ENCODE measurements around the gene PSMD7.

The PSMD7 gene

DNA sequence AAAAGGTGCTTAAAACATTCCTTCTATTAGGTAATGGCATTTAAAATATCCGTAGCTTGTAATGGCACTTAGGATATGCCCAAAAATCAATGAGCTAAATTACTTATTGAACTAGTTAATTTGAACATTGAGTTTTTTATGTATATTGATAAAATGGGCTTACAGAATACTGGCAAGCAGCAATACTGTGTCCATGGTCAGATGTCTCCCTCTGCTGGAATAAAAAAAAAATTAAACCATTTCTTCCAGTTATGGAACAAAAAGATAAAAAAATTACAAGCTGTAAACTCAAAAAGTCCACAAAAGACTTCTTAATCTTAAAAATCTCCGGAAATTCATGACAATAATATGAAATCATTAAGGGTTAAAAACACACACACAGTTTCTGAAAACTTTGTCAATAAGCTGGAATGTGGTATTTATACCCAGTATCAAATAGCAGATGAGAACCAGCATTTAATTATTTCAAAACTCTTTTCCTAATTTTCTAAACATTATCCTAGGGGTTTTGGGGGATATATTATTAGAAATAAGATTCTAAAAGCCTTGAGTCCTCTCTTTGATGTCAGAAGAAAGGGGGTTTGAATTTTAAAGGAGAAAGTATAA lies 21.5 kb upstream of the PSMD7 start:
- no peak overlapping the region for H3K4me3 ChIP-seq (ENCODE audit: low read length)
- no peaks in the 10 kb centered on the region for H3K4me1 ChIP-seq (ENCODE audit: control insufficient read depth, insufficient read depth, low read length)
- DNase-seq (ENCODE audit: low read depth, low spot score): no peak
- no CpG with 5 or more reads among the region's 2 CpGs for WGBS (ENCODE audit: insufficient coverage, insufficient read length)
- no peaks in the 10 kb centered on the region for H3K9me3 ChIP-seq (ENCODE audit: control insufficient read depth, insufficient read depth, low read length)
- no peak overlapping the region for H3K27ac ChIP-seq (ENCODE audit: low read length)
- no peaks in the 10 kb centered on the region for H3K36me3 ChIP-seq (ENCODE audit: control insufficient read depth, insufficient read depth, low read length)
- no peaks in the 10 kb centered on the region for H3K27me3 ChIP-seq (ENCODE audit: control insufficient read depth, insufficient read depth, low read length)

DNA sequence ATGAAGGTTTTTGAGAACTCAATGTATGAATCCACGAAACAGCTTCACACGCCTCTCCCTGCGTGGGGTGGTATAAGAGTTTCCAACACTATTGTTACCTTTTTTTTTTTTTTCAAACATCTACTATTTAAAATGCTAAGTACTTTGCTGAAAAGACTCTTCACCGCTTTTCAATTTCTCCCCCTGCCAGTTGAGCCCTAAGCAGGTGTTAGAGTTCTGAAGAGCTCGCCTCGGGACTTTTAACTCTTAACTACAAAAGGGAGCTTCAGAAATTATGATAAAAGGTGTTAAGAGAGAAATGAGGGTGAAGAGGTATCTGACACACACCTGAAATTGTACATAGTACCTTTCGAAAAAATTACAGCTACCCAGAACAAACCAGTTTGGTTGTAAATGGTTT lies 20.9 kb upstream of the PSMD7 start:
- no peak overlapping the region for H3K27ac ChIP-seq (ENCODE audit: low read length)

DNA sequence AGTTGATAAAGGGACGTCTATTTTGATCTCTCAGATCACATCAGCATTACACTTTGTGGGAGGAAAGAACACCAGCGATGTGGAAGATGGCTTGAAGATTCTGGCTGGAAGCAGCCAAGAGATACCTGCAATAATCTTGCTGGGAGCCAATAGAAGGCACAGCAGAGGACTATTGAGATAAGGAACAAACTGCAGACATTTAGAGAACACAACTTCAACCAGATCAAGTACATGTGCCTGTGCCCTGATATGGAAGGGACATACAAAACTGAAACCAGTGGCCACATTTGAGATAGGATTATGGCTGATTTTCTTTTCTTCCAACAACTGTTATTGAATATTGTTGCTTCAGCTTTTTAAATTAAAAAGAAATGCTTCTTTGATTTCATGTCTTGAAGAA lies 18.6 kb upstream of the PSMD7 start:
- Histone ChIP-seq H3K36me3 (ENCODE audit: control insufficient read depth, insufficient read depth, low read length) (no peaks in the 10 kb centered on the region), H3K27ac (ENCODE audit: low read length) (no peak overlapping the region), H3K4me1 (ENCODE audit: control insufficient read depth, insufficient read depth, low read length) (no peaks in the 10 kb centered on the region), H3K4me3 (ENCODE audit: low read length) (no peak overlapping the region), H3K27me3 (ENCODE audit: control insufficient read depth, insufficient read depth, low read length) (no peaks in the 10 kb centered on the region), H3K9me3 (ENCODE audit: control insufficient read depth, insufficient read depth, low read length) (no peaks in the 10 kb centered on the region)
- DNase-seq (ENCODE audit: low read depth, low spot score): no peak
- no CpG with 5 or more reads among the region's 2 CpGs for WGBS (ENCODE audit: insufficient coverage, insufficient read length)

More for the DNA sequence above, 20.9 kb upstream of the PSMD7 start:
- no peak for DNase-seq (ENCODE audit: low read depth, low spot score)
- Histone ChIP-seq H3K27me3 (ENCODE audit: control insufficient read depth, insufficient read depth, low read length) (no peaks in the 10 kb centered on the region), H3K4me1 (ENCODE audit: control insufficient read depth, insufficient read depth, low read length) (no peaks in the 10 kb centered on the region), H3K9me3 (ENCODE audit: control insufficient read depth, insufficient read depth, low read length) (no peaks in the 10 kb centered on the region), H3K36me3 (ENCODE audit: control insufficient read depth, insufficient read depth, low read length) (no peaks in the 10 kb centered on the region), H3K4me3 (ENCODE audit: low read length) (no peak overlapping the region)
- no CpG with 5 or more reads among the region's 7 CpGs for WGBS (ENCODE audit: insufficient coverage, insufficient read length)

DNA sequence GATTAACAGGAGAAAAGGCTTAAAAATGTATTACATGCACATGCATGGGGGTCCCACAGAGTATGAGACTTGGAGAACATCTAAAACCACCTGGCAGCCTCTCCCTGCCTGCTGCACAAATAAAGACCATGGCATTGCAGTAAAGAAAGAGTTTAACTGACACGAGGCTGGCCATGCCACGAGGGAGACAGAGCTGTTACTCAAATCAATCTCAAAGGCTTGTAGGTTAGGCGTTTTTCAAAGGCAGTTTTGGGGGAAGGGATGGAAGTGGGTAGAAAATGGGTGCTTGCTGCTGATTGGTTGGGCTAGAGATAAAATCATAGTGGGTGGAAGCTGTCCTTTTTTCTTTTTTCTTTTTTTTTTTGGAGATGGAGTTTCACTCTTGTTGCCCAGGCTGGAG lies 17.3 kb upstream of the PSMD7 start:
- no peak for DNase-seq (ENCODE audit: low read depth, low spot score)

DNA sequence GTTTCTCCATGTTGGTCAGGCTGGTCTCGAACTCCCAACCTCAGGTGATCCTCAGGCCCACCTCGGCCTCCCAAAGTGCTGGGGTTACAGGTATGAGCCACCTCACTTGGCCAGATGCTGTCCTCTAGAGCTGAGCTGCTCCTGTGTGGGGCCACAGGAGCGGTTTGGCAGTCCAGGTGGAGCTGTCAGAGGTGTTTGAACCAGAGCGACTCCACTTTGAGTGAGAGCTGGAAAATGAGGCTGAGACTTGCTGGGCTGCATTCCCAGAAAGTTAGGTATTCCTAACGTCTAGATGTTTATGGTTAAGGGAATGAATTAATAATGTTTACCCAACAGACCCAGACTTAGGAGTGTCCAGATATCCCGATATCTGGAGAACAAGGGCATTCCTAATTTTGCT lies 16.8 kb upstream of the PSMD7 start:
- DNase-seq (ENCODE audit: low read depth, low spot score): no peak
- no peaks in the 10 kb centered on the region for H3K27me3 ChIP-seq (ENCODE audit: control insufficient read depth, insufficient read depth, low read length)
- WGBS (ENCODE audit: insufficient coverage, insufficient read length): no CpG with 5 or more reads among the region's 6 CpGs
- H3K4me1 ChIP-seq (ENCODE audit: control insufficient read depth, insufficient read depth, low read length): no peaks in the 10 kb centered on the region
- H3K27ac ChIP-seq (ENCODE audit: low read length): no peak overlapping the region
- H3K4me3 ChIP-seq (ENCODE audit: low read length): no peak overlapping the region
- no peaks in the 10 kb centered on the region for H3K9me3 ChIP-seq (ENCODE audit: control insufficient read depth, insufficient read depth, low read length)
- H3K36me3 ChIP-seq (ENCODE audit: control insufficient read depth, insufficient read depth, low read length): no peaks in the 10 kb centered on the region

More for the DNA sequence above, 17.3 kb upstream of the PSMD7 start:
- H3K4me3 ChIP-seq (ENCODE audit: low read length): no peak overlapping the region
- no CpG with 5 or more reads among the region's 3 CpGs for WGBS (ENCODE audit: insufficient coverage, insufficient read length)
- no peaks in the 10 kb centered on the region for H3K36me3 ChIP-seq (ENCODE audit: control insufficient read depth, insufficient read depth, low read length)
- no peaks in the 10 kb centered on the region for H3K9me3 ChIP-seq (ENCODE audit: control insufficient read depth, insufficient read depth, low read length)
- no peak overlapping the region for H3K27ac ChIP-seq (ENCODE audit: low read length)
- no peaks in the 10 kb centered on the region for H3K4me1 ChIP-seq (ENCODE audit: control insufficient read depth, insufficient read depth, low read length)
- no peaks in the 10 kb centered on the region for H3K27me3 ChIP-seq (ENCODE audit: control insufficient read depth, insufficient read depth, low read length)

DNA sequence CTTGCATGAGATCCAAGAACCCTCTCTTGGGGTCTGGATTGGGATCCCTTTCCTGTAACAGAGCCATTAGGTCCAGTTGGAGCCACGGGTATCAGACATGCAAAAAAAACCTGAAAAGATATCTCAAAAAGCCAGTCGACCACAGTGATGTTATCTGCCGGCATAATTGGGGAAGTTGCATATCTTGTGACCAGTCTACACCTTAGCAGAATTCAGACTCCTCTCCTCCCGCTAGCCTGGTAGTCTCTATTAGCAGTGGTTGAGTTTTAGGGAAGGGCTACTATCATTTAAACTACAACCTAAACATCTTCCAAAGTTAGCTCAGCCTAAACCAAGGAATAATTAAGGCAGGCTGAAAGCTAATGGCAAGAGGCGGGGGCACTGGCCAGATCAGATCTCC lies 16.2 kb upstream of the PSMD7 start:
- DNase-seq (ENCODE audit: low read depth, low spot score): no peak
- H3K27me3 ChIP-seq (ENCODE audit: control insufficient read depth, insufficient read depth, low read length): no peaks in the 10 kb centered on the region
- no CpG with 5 or more reads among the region's 5 CpGs for WGBS (ENCODE audit: insufficient coverage, insufficient read length)
- no peaks in the 10 kb centered on the region for H3K36me3 ChIP-seq (ENCODE audit: control insufficient read depth, insufficient read depth, low read length)
- H3K9me3 ChIP-seq (ENCODE audit: control insufficient read depth, insufficient read depth, low read length): no peaks in the 10 kb centered on the region
- no peak overlapping the region for H3K27ac ChIP-seq (ENCODE audit: low read length)
- H3K4me3 ChIP-seq (ENCODE audit: low read length): no peak overlapping the region
- no peaks in the 10 kb centered on the region for H3K4me1 ChIP-seq (ENCODE audit: control insufficient read depth, insufficient read depth, low read length)

DNA sequence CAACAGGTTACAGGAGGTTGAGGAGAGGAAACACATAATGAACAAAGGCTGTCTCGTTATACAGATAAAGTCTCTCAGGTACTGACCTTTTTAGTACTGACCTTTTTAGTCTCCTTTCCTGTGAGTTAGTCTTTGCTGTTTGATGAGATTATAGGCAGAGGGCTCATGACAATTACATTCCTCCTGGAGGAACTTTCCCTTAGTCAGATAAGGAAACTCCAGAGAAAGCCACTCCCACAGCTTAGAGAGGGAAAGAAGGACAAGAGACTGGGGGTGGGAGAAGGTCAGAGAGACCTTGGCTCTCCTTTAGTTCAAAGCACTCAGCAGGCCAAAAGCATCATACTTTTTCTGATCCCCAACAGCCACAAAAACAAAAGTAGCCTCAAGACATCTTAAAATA lies 15.3 kb upstream of the PSMD7 start:
- Histone ChIP-seq H3K27me3 (ENCODE audit: control insufficient read depth, insufficient read depth, low read length) (no peaks in the 10 kb centered on the region), H3K4me1 (ENCODE audit: control insufficient read depth, insufficient read depth, low read length) (no peaks in the 10 kb centered on the region), H3K36me3 (ENCODE audit: control insufficient read depth, insufficient read depth, low read length) (no peaks in the 10 kb centered on the region), H3K27ac (ENCODE audit: low read length) (no peak overlapping the region), H3K4me3 (ENCODE audit: low read length) (no peak overlapping the region), H3K9me3 (ENCODE audit: control insufficient read depth, insufficient read depth, low read length) (no peaks in the 10 kb centered on the region)
- DNase-seq (ENCODE audit: low read depth, low spot score): no peak
- no CpG with 5 or more reads among the region's 1 CpG for WGBS (ENCODE audit: insufficient coverage, insufficient read length)

DNA sequence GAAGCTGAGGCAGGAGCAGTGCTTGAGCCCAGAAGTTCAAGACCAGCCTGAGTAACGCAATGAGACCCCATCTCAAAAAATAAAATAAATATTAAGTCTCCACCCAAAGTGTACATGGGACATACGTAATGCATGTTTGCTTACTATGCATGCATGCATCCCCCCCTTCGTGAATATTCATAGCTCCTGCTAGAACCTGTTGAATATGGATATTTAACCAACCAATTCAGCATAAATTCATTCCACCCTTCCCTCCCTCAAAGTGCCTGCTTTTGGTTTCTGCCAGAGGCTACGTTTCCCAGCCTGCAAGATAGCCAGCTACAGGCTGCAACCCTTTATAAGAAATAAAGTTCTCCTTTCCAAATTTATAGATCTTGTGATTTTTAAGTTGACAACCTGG lies 12.9 kb upstream of the PSMD7 start:
- H3K4me1 ChIP-seq (ENCODE audit: control insufficient read depth, insufficient read depth, low read length): no peaks in the 10 kb centered on the region
- no peaks in the 10 kb centered on the region for H3K36me3 ChIP-seq (ENCODE audit: control insufficient read depth, insufficient read depth, low read length)
- no peaks in the 10 kb centered on the region for H3K9me3 ChIP-seq (ENCODE audit: control insufficient read depth, insufficient read depth, low read length)
- WGBS (ENCODE audit: insufficient coverage, insufficient read length): no CpG with 5 or more reads among the region's 4 CpGs
- no peaks in the 10 kb centered on the region for H3K27me3 ChIP-seq (ENCODE audit: control insufficient read depth, insufficient read depth, low read length)
- DNase-seq (ENCODE audit: low read depth, low spot score): no peak
- H3K27ac ChIP-seq (ENCODE audit: low read length): no peak overlapping the region
- no peak overlapping the region for H3K4me3 ChIP-seq (ENCODE audit: low read length)

DNA sequence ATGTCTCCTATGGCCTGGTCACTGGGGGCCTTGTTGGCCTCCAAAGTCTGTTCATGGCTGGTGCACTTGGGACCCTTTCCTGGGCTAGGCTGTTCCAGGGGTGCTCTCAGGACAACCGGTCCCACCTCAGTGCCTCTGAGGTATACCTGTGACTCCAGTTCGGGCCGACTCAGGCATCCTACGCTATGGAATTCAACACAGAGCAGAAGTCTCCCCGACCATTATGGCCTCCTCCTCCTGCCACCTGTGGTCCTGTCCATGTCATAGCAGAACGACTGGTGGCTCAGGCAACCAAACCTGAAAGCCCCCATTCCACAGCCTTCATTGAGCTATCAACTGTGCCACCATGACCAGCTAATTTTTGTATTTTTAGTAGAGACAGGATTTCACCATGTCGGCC lies 8.5 kb upstream of the PSMD7 start:
- H3K27ac ChIP-seq (ENCODE audit: low read length): no peak overlapping the region
- H3K4me1 ChIP-seq (ENCODE audit: control insufficient read depth, insufficient read depth, low read length): no peaks in the 10 kb centered on the region
- no peak overlapping the region for H3K4me3 ChIP-seq (ENCODE audit: low read length)
- DNase-seq (ENCODE audit: low read depth, low spot score): no peak
- H3K36me3 ChIP-seq (ENCODE audit: control insufficient read depth, insufficient read depth, low read length): no peaks in the 10 kb centered on the region
- H3K27me3 ChIP-seq (ENCODE audit: control insufficient read depth, insufficient read depth, low read length): no peaks in the 10 kb centered on the region
- no peaks in the 10 kb centered on the region; the same call in 1 of the 2 replicates for H3K9me3 ChIP-seq (ENCODE audit: control insufficient read depth, insufficient read depth, low read length)
- no CpG with 5 or more reads among the region's 7 CpGs for WGBS (ENCODE audit: insufficient coverage, insufficient read length)

DNA sequence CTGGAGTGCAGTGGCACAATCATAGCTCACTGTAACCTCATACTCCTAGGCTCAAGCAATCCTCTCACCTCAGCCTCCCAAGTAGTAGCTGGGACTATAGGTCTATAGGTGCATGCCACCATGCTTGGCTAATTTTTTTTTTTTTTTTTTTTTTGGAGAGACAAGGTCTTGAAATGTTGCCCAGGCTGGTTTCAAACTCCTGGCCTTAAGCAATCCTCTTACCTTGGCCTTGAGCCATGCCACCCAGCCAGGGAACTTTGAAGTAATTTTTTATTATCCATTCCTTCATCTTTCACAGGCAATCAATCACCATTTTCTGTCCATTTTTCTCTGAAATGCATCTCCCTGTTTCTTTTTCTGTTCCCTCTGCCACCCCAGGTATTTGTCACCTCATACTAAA lies 6.3 kb upstream of the PSMD7 start:
- Histone ChIP-seq H3K27me3 (ENCODE audit: control insufficient read depth, insufficient read depth, low read length) (no peaks in the 10 kb centered on the region), H3K4me1 (ENCODE audit: control insufficient read depth, insufficient read depth, low read length) (no peaks in the 10 kb centered on the region), H3K27ac (ENCODE audit: low read length) (no peak overlapping the region), H3K4me3 (ENCODE audit: low read length) (no peak overlapping the region), H3K36me3 (ENCODE audit: control insufficient read depth, insufficient read depth, low read length) (no peaks in the 10 kb centered on the region), H3K9me3 (ENCODE audit: control insufficient read depth, insufficient read depth, low read length) (no peaks in the 10 kb centered on the region; the same call in 1 of the 2 replicates)
- no peak for DNase-seq (ENCODE audit: low read depth, low spot score)

DNA sequence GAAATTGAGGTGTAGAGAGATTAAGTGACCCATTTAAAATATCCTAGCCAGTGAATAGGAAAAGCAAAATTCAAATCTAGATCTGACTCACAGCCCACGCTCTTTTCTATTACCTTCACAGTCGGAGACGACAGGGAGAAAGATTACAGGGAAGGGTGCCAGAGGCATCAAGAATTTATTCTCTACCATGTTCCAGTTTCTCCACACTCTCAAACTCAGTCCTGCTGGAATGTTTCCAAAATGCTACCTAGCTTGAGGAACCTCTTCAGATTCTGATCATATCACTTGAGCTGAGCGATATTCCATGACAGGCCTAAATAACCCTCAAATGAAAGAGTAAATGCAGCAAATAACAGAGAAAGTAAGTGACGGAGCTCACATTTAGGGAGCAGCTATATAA lies 5.4 kb upstream of the PSMD7 start:
- WGBS (ENCODE audit: insufficient coverage, insufficient read length): no CpG with 5 or more reads among the region's 5 CpGs
- H3K27ac ChIP-seq (ENCODE audit: low read length): no peak overlapping the region
- no peak overlapping the region for H3K4me3 ChIP-seq (ENCODE audit: low read length)
- no peak for DNase-seq (ENCODE audit: low read depth, low spot score)
- no peaks in the 10 kb centered on the region for H3K36me3 ChIP-seq (ENCODE audit: control insufficient read depth, insufficient read depth, low read length)
- no peaks in the 10 kb centered on the region; the same call in 1 of the 2 replicates for H3K9me3 ChIP-seq (ENCODE audit: control insufficient read depth, insufficient read depth, low read length)
- H3K4me1 ChIP-seq (ENCODE audit: control insufficient read depth, insufficient read depth, low read length): no peaks in the 10 kb centered on the region
- no peaks in the 10 kb centered on the region for H3K27me3 ChIP-seq (ENCODE audit: control insufficient read depth, insufficient read depth, low read length)
